Cardiac septum (tissue), 1 donor: ENCODE data around the gene PTPRD. TPM values are rescaled to one million over a fixed set of nuclear protein-coding genes. Genes with fewer than 3 reads are reported as not detected.

Experiments
- DNase-seq: peaks from one replicate; pipeline ENCODE4 v3.0.0-alpha.2; 2020; ENCODE audit warnings: low spot score
- intact Hi-C: fragments of 100-400 bp; cut with DNase I; formaldehyde crosslinking; loops from one replicate; pipeline ENCODE4 v1.14.0; 2022
- total RNA-seq: library from RNA; stranded (reverse); fragmentation: NEBNext Ultra II Directional; extraction: Animal tissue kit (Norgen Biotek cat#: 25700); gene quantifications from one replicate; pipeline ENCODE4 v1.2.1, GENCODE V29; 2021
- donor health status: DM: no; HTN: no; CAD: no.

The PTPRD gene
- total RNA-seq, 1 donor from 2014 or later: 13.0 TPM

- DNase-seq: no peak
- intact Hi-C loops: no loop called here
Observed at GRCh38 chr9:8589476-8589875, 2023.3 kb downstream of the PTPRD start.

- intact Hi-C loops: no loop called here
Observed at GRCh38 chr9:8585036-8585435, 2027.8 kb downstream of the PTPRD start.

GRCh38 chr9:8579661-8580060 lies 2033.1 kb downstream of the PTPRD start:
- intact Hi-C loops: no loop called here
- DNase-seq: no peak

More at GRCh38 chr9:8585036-8585435, 2027.8 kb downstream of the PTPRD start:
- no peak for DNase-seq

- intact Hi-C loops: no loop called here
- DNase-seq: no peak
Observed at GRCh38 chr9:8576741-8577140, 2036.1 kb downstream of the PTPRD start.

GRCh38 chr9:8574846-8575245 lies 2038.0 kb downstream of the PTPRD start:
- intact Hi-C loops: no loop called here

GRCh38 chr9:8572209-8572608 lies 2040.6 kb downstream of the PTPRD start:
- no peak for DNase-seq
- intact Hi-C loops: no loop called here

More at GRCh38 chr9:8574846-8575245, 2038.0 kb downstream of the PTPRD start:
- no peak for DNase-seq

GRCh38 chr9:8571643-8572042 lies 2041.2 kb downstream of the PTPRD start:
- intact Hi-C loops: no loop called here
- DNase-seq: no peak

GRCh38 chr9:8570776-8571175 lies 2042.0 kb downstream of the PTPRD start:
- intact Hi-C loops: no loop called here
- DNase-seq: no peak

- intact Hi-C loops: no loop called here
- no peak for DNase-seq
Observed at GRCh38 chr9:8569823-8570222, 2043.0 kb downstream of the PTPRD start.

GRCh38 chr9:8567963-8568579 lies 2044.7 kb downstream of the PTPRD start:
- intact Hi-C loops: no loop called here
- DNase-seq: no peak

GRCh38 chr9:8564960-8565359 lies 2047.8 kb downstream of the PTPRD start:
- DNase-seq: no peak
- intact Hi-C loops: no loop called here

GRCh38 chr9:8560560-8561525 lies 2052.0 kb downstream of the PTPRD start:
- intact Hi-C loops: no loop called here
- DNase-seq: no peak

- intact Hi-C loops: no loop called here
Observed at GRCh38 chr9:8558176-8558575, 2054.6 kb downstream of the PTPRD start.

GRCh38 chr9:8555762-8556500 lies 2056.9 kb downstream of the PTPRD start:
- intact Hi-C loops: no loop called here
- DNase-seq: no peak

More at GRCh38 chr9:8558176-8558575, 2054.6 kb downstream of the PTPRD start:
- no peak for DNase-seq

- intact Hi-C loops: no loop called here
Observed at GRCh38 chr9:8553444-8553843, 2059.4 kb downstream of the PTPRD start.

GRCh38 chr9:8552732-8553131 lies 2060.1 kb downstream of the PTPRD start:
- no peak for DNase-seq
- intact Hi-C loops: no loop called here

More at GRCh38 chr9:8553444-8553843, 2059.4 kb downstream of the PTPRD start:
- no peak for DNase-seq

GRCh38 chr9:8549214-8549613 lies 2063.6 kb downstream of the PTPRD start:
- intact Hi-C loops: no loop called here

GRCh38 chr9:8543219-8543618 lies 2069.6 kb downstream of the PTPRD start:
- intact Hi-C loops: no loop called here
- DNase-seq: no peak

More at GRCh38 chr9:8549214-8549613, 2063.6 kb downstream of the PTPRD start:
- no peak for DNase-seq

- DNase-seq: no peak
- intact Hi-C loops: no loop called here
Observed at GRCh38 chr9:8542537-8542936, 2070.3 kb downstream of the PTPRD start.

GRCh38 chr9:8539681-8540197 lies 2073.1 kb downstream of the PTPRD start:
- no peak for DNase-seq
- intact Hi-C loops: no loop called here
